Heart left ventricle (tissue), 16 donors: ENCODE data around the gene NUDT16. TPM values are rescaled to one million over a fixed set of nuclear protein-coding genes. Genes with fewer than 3 reads are reported as not detected.

ENCODE experiments used
- ATAC-seq, 4 donors: fragments of 200-7000 bp; cut with Tn5 transposase; one replicate each; pipeline ENCODE4 v1.9.1; 2020 to 2022; ENCODE audit warnings: moderate library complexity in 4 of 4, mild to moderate bottlenecking in 3 of 4, moderate number of reproducible peaks in 1 of 4
- DNase-seq, 5 donors: peaks; one replicate each; pipeline ENCODE4 v3.0.0-alpha.2; 2020
- H3K27ac ChIP-seq, 12 donors: fragments of 200-600 bp; sonication (generic) in 4 of 12; one replicate each; pipeline versions ENCODE4 v1.5.0 to v1.8.0; 2016 to 2022; ENCODE audit warnings: mild to moderate bottlenecking in 2 of 12
- H3K27me3 ChIP-seq, 9 donors: fragments of 200-600 bp; sonication (generic) in 2 of 9; one replicate each; pipeline versions ENCODE4 v1.5.1 to v1.8.0; 2016 to 2022; ENCODE audit warnings: mild to moderate bottlenecking in 3 of 9
- H3K36me3 ChIP-seq, 9 donors: fragments of 200-600 bp; sonication (generic) in 2 of 9; one replicate each; pipeline versions ENCODE4 v1.5.0 to v1.8.0; 2018 to 2022; ENCODE audit warnings: mild to moderate bottlenecking in 2 of 9
- H3K4me1 ChIP-seq, 12 donors: fragments of 200-600 bp; sonication (generic) in 4 of 12; one replicate each; pipeline versions ENCODE4 v1.5.0 to v1.8.0; 2016 to 2022; ENCODE audit warnings: mild to moderate bottlenecking in 3 of 12
- H3K4me3 ChIP-seq, 12 donors: fragments of 200-600 bp; sonication (generic) in 4 of 12; one replicate each; pipeline versions ENCODE4 v1.5.0 to v1.8.0; 2017 to 2022; ENCODE audit warnings: mild to moderate bottlenecking in 9 of 12, moderate library complexity in 4 of 12
- H3K9me3 ChIP-seq, 12 donors: fragments of 200-600 bp; sonication (generic) in 4 of 12; one replicate each; pipeline versions ENCODE4 v1.5.0 to v1.8.0; 2016 to 2022; ENCODE audit warnings: mild to moderate bottlenecking in 1 of 12
- CTCF ChIP-seq, 12 donors: fragments of 200-600 bp; sonication (generic) in 4 of 12; IDR thresholded peaks; one replicate each; pipeline versions ENCODE4 v1.5.0 to v1.8.0; 2018 to 2022; ENCODE audit warnings: antibody characterized with exemption in 12 of 12, mild to moderate bottlenecking in 5 of 12
- POLR2A ChIP-seq, 2 donors: fragments of 450-650 bp; IDR thresholded peaks; one replicate each; pipeline ENCODE4 v1.6.1; 2017; ENCODE audit warnings: antibody characterized with exemption in 2 of 2, mild to moderate bottlenecking in 2 of 2, moderate library complexity in 2 of 2
- WGBS, 4 donors: extraction: QIAGEN DNeasy Blood & Tissue Kit in 2 of 4; methylation state at CpG; one replicate each; pipeline versions ENCODE4 v1.1.5 to v1.1.7; 2013 to 2018; 5-methylcytosine and 5-hydroxymethylcytosine counted together
- intact Hi-C, 10 donors: fragments of 100-400 bp; cut with DNase I; formaldehyde crosslinking; loops; one replicate each; pipeline versions ENCODE4 v1.11.1 to v1.14.2; 2022
- polyA plus RNA-seq, 2 donors: library from polyadenylated mRNA; stranded (reverse); fragments of 200-250 nt; gene quantifications; one replicate each; pipeline ENCODE4 v1.2.3, GENCODE V29; 2013
- total RNA-seq, 9 donors: library from RNA; depleted of rRNA in 2 of 9; stranded (reverse); fragments of >200 nt in 2 of 9; fragmentation: NEBNext Ultra II Directional in 3 of 9; extraction: Animal tissue kit (Norgen Biotek cat#: 25700) in 3 of 9; gene quantifications; one replicate each; pipeline versions ENCODE4 v1.1.0 to v1.2.4, GENCODE V29; 2016 to 2023
- donor health status: ischemic (EF 13 %, LVEDD 7.1; RV severe dilation, severe dysfunction).
- donor health status: healthy with polysubstance abuse.
- donor health status: DM: no; HTN: yes; CAD: no.
- donor health status: DM: no; HTN: no; CAD: no.
- donor health status: ischemic (EF 25% LVEDD 6.9; RV normal size, moderate dysfunction).
- donor health status: ischemic (EF 25% LVEDD 5.7; RV mildly dilated, moderate dysfunction).
- donor health status: healthy.
- donor health status: DM: yes; HTN: yes; CAD: no.
- donor health status: ischemic (EF 35%, LVEDD 5.7; RV mildly dilated, moderate dysfunction).
- donor health status: nonischemic (EF 11% LVEDD 7.7; RV severe dilation, severe dysfunction).
- donor health status: DM: yes; HTN: yes; CAD: no.
- donor health status: PGD.
- donor health status: ischemic (EF 29% LVEDD 5.4; RV normal size, mild dysfunction).
- donor health status: nonischemic (EF 23%, LVEDD 6.1; RV moderate dilation, normal function).

The NUDT16 gene
- total and polyA plus RNA-seq, 11 donors: 27.6 to 68.2 (median 33.9) TPM

DNA sequence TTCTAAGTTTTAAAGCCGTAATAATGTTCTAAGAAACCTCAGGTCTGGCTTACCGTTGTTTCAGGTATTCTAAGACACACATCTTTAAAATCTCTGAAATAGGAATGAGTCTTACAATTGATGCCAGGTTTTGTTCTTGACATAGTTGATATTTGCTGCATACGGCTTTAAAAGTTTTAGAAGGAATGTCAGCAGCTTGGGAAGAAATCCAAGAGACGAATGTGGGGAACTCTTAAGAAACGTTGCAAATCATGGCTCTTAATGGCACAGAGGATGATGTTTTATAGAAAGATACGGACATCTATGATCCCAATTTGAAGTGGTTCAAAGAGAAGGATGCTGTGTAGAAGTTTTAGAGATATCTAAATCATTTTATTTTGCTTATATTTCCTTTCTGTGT is 11.5 kb downstream of the NUDT16 start:
- Histone ChIP-seq H3K4me3 (no peak overlapping the region), H3K27me3 (no peaks in the 10 kb centered on the region), H3K36me3 (no peaks in the 10 kb centered on the region), H3K4me1 (peaks cover 0 to 19% (median 6%) of the 10 kb centered on the region in 12 donors), H3K27ac (no peak overlapping the region), H3K9me3 (no peaks in the 10 kb centered on the region)
- no peak for TF ChIP-seq CTCF (IDR thresholded peaks at IDR 0.05)
- TF ChIP-seq POLR2A (IDR thresholded peaks at IDR 0.05): no peak
- DNase-seq (no peak), ATAC-seq (no peak)
- WGBS, 4 donors: 53 to 64% (median 59%) methylated on average over 6 of the region's 6 CpGs
- intact Hi-C loops: no loop called here

- Histone ChIP-seq H3K4me1 (peaks cover 0 to 12% (median 2%) of the 10 kb centered on the region in 12 donors), H3K4me3 (no peak overlapping the region), H3K9me3 (no peaks in the 10 kb centered on the region), H3K27me3 (no peaks in the 10 kb centered on the region), H3K27ac (no peak overlapping the region), H3K36me3 (no peaks in the 10 kb centered on the region)
- no peak for TF ChIP-seq POLR2A (IDR thresholded peaks at IDR 0.05)
- no peak for TF ChIP-seq CTCF (IDR thresholded peaks at IDR 0.05)
- intact Hi-C loops: no loop called here
- DNase-seq (no peak), ATAC-seq (peak in 3 of 4 donors; percentile 45 to 52 (median 46))
- WGBS, 4 donors: 62 to 70% (median 68%) methylated on average over 4 of the region's 4 CpGs
These were observed 12.3 kb downstream of the NUDT16 start for GRCh38 chr3:131393868-131394267.

DNA sequence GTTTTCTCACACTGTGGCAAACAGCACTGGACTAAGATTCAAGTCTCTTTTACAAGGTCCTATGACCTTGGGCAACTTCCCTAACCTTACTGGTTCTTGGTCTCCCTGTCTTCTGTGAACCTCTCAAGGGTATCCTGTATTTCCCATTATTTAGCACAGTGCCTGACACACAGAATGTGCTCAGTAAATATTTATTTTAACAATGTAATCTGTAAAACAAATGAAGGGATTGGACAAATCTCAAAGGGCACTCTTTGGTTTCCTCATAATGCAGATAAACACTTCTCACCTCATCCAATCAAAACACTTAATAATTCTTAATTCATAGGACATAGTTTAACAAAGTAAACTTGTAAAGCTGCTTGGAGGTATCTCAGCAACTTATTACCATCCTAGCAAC is 12.8 kb downstream of the NUDT16 start:
- Histone ChIP-seq H3K4me3 (no peak overlapping the region), H3K9me3 (no peaks in the 10 kb centered on the region), H3K27ac (no peak overlapping the region), H3K27me3 (no peaks in the 10 kb centered on the region), H3K4me1 (peaks cover 0 to 12% (median 2%) of the 10 kb centered on the region in 12 donors), H3K36me3 (no peaks in the 10 kb centered on the region)
- TF ChIP-seq CTCF (IDR thresholded peaks at IDR 0.05) (no peak), POLR2A (IDR thresholded peaks at IDR 0.05) (no peak)
- intact Hi-C loops: no loop called here
- DNase-seq (no peak), ATAC-seq (no peak)

- TF ChIP-seq CTCF (IDR thresholded peaks at IDR 0.05): no peak
- TF ChIP-seq POLR2A (IDR thresholded peaks at IDR 0.05): no peak
- H3K36me3 ChIP-seq: no peaks in the 10 kb centered on the region
- peaks cover 0 to 12% (median 0%) of the 10 kb centered on the region in 12 donors for H3K4me1 ChIP-seq
- H3K27me3 ChIP-seq: no peaks in the 10 kb centered on the region
- H3K27ac ChIP-seq: no peak overlapping the region
- intact Hi-C loops: no loop called here
- ATAC-seq: peak; percentile 26 to 87 (median 62)
- H3K4me3 ChIP-seq: no peak overlapping the region
- no peaks in the 10 kb centered on the region for H3K9me3 ChIP-seq
- peak in 2 of 5 donors; percentile 40 to 46 for DNase-seq
These were observed 14.6 kb downstream of the NUDT16 start for GRCh38 chr3:131396170-131396569.
